GM19240 (cell line): ENCODE results near the gene EXD2.
"Not testable (repeated sequence)": the region's sequence is repeated elsewhere in the genome, so short reads cannot be mapped to it uniquely, and the experiment has no call there.

Experiments used
- DNase-seq: peaks from one replicate; pipeline ENCODE4 v3.0.0; 2011; ENCODE audit warnings: low spot score; ENCODE audit not compliant: insufficient read length

The EXD2 gene, protein sequence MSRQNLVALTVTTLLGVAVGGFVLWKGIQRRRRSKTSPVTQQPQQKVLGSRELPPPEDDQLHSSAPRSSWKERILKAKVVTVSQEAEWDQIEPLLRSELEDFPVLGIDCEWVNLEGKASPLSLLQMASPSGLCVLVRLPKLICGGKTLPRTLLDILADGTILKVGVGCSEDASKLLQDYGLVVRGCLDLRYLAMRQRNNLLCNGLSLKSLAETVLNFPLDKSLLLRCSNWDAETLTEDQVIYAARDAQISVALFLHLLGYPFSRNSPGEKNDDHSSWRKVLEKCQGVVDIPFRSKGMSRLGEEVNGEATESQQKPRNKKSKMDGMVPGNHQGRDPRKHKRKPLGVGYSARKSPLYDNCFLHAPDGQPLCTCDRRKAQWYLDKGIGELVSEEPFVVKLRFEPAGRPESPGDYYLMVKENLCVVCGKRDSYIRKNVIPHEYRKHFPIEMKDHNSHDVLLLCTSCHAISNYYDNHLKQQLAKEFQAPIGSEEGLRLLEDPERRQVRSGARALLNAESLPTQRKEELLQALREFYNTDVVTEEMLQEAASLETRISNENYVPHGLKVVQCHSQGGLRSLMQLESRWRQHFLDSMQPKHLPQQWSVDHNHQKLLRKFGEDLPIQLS

DNA sequence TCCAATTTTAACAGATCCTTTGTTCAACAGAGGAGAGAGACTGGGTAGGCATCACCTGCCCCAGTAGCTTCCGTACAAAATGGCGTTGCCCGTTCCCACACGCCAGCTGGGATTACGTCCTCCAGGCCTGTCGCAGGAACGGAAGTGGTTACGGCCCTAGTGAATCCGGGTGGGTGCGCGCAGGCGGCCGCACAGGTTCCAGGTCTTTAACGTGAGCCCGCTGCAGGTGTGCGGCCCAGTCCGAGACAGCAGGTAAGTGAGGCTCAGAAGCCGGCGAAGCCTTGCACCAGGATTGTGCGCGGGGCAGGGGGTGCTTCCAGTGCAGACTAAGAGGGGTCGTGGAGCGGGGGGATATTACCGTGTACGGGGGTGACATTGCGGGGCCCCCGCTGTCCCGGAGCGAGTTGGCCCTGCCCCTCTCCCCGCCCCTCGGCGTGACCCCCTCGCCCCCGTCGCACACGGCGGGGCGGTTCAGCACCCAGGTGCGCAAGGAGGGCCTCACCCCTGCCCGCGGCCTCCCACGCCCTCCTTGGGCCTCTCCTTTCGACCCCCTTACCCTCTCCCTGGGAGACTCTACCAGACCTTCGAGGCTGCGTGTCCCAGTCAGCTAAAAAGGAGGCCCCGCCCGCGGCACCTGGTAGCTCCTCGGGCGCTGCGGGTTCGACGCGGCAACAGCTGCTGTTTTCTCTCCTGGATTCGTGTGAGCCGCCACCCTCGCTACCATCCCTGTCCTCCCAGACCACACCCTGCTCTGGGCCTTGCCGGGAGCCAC lies at the start of gene EXD2:
EXD2 (plus strand) TSS at position 159 of the 772 bp plus-strand sequence. CDS start 17,973 bp downstream, outside the sequence.
- peak; percentile 78 for DNase-seq

DNA sequence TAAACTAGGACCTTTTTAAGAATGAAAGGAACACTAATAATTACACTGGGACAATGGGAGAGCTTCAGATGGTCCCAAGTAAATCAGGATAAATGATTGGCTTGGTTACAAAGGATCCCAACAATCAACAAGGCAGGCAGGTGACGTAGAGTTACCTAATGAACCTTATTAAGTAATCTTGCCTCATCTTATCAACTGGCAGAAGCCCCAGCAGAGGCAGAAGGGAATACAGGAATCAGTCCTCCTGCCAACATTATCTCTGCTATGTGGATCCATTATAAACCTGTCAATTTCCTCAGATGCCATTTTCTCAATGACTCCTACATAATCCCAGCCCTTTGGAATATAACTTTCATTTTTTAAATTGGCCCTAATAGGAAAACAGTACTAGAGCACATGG lies 49.7 kb upstream of the EXD2 start:
- no peak for DNase-seq

DNA sequence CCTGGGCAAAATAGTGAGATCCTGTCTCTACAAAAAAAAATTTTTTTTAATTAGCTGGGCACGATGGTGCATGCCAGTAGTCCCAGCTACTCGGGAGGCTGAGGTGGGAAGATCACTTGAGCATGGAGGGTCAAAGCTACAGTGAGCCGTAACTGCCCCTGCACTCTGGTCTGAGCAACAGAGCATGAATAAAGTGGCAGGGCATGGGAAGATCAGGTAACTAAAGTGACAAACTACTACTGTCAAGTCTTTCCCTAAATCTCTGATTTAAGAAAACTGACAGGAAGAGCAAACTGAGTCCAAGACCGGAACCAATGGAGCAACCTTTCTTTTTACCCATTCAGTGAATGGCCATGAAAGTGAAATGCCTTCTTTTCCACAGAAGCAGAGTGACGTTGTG lies 49.2 kb upstream of the EXD2 start:
- DNase-seq, result no peak

DNA sequence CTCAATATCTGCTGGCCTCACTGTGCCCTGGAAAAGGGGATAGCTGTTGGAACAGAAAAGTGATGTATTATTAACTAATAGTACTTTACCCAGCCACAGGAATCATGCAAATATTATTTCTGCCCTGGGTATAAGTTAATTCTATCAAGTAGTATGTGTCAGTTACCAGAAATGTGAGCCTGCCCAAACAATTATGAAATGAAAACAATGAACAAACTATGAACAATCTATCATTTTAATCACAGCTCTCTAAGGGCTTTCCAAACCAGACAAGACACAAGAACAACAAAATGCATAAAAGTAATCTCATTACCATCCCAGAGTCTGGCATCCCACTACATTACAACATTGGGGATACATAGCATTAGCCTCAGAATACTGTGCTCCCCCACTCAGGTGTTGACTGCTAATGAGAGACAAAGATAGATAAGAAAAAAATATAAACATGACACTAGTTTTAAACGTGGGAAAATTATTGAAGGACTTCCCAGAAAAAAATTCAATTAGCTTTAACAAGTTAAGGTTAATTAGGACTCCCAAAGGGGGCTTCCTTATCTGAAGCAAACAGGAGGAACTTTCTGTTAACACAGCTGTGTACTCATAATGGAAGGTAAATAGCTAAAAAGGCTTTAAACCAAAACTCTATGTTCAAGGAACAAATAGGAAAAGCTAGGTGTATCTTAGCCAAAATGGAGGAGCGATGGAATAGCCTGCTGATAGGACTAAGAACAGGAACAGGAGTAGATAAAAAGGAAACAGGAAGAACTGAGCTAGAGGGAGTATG lies 41.6 kb upstream of the EXD2 start:
- DNase-seq, result no peak

DNA sequence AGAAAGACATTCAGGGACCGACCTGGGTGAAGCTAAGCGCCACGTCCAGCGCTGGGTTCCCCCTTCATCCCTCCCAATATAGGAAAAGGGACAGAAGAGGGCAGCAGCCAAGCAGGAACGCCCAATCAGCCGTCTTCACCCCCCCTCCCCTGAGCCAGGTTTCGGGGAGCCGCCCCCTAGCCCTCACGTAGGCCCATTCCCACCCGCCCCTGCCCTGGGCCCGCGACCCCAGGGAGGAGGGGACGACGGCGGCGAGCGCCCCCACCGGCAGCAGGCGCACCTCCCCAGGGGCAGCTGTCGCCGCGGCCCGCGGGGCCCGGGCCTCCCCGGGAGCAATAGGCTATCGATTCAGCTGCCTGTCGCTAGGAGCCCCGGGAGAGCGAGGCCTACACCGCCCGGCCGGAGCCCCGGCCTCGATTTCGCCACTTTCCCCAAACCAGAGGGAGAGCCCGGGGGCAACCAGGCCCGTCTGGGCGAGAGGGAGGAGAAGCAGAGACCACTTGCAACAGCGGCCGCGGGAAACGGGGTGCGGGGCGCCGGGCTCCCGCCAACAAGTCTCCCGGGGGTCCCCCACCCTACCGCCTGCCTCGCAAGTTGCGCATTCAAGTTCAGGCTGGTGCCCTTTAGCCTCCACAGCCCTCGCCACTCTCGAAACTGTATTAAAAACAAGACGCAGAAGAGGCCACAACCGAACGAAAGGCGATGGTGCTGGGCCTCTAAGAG lies 39.7 kb upstream of the EXD2 start:
- DNase-seq, result peak; percentile 49

DNA sequence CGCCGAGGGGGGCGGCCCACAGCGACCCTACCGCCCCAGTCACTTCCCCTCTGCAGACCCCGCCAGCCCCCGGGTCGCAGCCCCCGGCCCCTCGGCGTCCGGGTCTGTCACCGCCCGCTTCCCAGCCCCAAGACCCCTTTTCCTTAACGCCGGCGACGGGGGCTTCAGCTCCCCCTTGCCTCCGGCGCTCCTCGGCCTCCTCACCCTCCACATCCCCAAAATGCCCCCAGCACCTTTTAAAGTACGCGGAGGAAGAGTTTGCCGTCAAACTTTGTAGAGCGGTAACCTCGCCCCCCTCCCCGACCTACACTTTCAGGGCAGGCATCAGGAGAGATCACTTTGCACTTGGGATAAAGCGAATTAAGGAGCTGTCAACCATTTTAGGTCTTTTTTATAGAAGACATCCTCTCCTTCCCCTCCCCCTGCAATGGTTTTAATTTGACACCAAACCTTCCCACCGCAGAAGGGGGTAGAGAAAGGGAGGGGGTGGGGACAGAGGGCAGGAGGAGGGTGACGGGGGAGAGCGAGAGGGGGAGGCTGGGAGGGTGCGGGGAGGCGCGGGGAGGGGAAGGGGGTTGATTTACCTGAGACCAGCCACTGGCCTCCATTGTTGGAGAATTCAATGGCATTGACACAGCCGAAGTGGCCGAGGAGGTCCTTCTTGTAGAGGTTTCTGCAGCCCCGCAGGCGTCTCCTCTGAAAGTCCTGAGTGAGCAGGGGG lies 39.0 kb upstream of the EXD2 start:
- DNase-seq, result no peak

DNA sequence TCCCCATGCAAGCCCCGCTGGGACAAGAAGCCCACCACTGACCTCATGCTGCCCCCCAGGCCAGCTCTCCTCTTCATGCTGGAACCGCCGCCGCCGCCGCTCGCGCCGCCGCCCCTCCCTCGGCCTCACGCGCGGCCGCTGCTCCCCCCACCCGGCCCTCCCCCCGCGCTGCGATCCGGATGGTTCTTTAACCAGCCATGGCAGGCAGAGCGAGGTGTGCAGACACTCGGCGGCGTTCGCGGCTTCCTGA lies 38.5 kb upstream of the EXD2 start, which contains the start of gene DCAF5:
DCAF5 (minus strand) TSS at position 218 of the 250 bp plus-strand sequence; CDS start at position 77, 141 bp downstream.
- DNase-seq, result no peak

DNA sequence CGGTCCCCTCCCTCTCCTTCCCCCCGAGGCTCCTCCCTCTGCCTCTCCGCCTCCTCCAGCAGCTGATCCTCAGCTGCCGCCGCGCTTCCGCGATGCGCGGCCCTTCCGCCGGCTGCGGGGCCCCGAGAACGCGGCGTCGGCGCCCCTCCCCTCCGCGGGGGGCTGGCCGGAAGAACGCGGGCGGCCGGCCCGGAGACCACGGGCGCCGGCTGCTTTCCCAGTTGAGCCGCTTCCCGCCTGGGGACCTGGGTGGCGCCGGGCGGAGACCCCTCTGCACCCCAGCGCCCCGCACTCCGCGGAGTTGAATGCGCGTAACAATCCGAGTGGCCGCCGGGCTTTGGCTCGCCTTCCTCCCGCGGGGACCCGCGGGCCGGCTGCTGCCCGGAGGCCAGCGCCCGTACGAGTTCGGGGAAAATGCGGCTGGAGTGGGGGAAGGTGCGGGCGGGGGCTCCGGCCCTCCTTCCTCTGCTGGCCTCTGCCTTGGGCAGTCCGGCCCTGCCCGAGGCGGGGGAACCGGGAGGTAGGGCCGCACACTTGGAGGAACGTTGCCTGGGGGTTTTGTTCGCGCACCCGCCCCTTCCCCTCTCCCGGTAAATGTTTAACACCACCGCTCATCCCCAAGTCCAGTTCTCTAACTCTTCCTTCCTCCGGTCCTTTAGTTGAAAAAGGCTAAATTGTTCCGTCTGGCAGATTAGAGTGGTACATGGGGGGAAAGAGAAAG lies 38.0 kb upstream of the EXD2 start:
- DNase-seq, result peak; percentile 91

DNA sequence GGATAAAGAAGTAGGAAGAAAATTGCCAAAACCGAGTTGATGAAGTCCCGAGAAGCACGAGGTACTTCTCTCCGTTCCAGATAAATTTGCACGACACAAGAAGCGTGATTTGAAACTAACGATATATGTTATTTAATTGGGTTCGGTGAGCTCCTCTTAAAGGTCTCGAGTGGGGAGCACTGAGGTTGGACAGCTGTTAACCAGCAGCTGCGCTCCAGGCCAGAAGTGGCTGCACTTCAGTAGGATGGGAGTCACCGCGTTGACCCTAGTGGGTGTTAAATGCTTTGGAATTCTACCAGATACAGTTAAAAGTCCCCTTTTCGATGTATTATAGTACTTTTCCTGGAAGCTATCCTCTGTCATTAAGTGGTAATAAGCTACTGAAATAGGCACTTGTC lies 37.4 kb upstream of the EXD2 start:
- no peak for DNase-seq

DNA sequence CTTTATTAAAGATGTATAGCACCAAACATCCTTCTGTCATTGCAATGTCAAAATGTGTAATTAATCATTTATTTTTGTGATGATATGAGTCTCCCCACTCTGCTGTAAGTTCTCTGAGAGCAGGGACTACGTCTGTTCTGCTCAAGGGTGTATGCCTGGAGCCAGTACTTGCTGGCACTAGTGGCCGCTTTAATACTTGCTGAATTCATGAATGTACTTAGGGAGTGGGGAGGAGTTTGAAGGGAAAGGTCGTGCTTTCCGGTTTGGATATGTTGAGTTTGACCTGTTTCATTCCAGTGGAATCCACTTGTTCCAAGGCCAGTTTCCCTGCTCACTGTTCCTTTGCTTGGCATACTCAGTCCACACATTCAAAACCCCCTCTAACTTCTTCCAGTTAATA lies 36.5 kb upstream of the EXD2 start:
- DNase-seq, result no peak

DNA sequence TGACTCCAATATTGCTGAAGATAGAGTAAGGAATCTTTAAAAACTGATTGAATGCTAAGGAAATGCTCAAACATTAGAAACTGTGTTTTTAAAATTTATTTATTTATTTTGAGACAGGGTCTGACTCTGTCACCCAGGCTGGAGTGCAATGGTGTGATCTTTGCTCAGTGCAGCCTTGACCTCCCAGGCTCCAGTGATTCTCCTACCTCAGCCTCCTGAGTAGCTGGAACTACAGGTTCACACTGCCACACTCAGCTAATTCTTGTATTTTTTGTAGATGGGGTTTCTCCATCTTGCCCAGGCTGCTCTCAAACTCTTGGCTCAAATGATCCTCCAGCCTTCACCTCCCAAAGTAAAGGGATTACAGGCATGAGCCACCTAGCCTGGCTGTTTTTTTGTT lies 35.1 kb upstream of the EXD2 start:
- no peak for DNase-seq

DNA sequence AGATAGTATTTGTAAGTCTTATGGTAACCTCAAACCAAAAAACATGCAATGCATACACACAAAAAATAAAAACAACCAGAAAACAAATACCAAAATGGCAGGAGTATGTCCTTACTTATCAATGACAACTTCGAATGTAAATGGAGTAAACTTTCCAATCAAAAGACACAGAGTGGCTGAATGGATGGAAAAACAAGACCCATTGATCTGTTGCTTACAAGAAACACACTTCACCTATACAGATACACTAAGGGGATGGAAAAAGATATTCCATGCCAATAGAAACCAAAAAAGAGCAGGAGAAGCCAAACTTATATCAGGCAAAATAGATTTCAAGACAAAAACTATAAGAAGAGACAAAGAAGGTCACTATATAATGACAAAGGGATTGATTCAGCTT lies 29.7 kb upstream of the EXD2 start:
- no peak for DNase-seq

DNA sequence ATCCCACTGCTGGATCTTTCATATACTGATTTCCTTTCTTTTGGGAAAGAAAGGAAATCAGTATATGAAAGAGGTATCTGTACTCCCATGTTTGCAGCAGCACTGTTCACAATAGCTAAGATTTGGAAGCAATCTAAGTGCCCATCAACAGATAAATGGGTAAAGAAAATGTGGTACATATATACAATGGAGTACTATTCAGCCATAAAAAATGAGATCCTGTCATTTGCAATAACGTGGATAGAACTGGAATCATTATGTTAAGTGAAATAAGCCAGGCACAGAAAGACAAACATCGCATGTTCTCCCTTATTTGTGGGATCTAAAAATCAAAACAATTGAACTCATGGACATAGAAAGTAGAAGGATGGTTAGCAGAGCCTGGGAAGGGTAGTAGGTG lies 25.5 kb upstream of the EXD2 start:
- DNase-seq, result not testable (repeated sequence)

DNA sequence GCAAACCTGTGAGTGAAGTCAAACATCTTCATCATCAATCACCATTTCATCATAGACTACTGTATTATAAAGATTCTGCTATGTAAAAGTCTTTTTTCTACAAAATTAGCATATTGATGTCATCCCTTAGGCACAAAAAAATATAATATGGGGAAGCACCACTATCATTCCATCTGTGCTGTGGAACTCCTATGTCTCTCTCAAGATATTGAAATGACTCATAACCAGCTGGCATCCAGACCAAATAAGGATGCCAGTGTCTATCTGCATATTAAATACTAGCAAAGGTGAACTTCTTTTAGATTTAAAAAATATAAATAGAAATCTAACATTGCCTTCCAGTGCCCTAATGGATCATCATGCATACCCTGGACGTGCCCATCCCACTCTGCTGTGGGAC lies 20.5 kb upstream of the EXD2 start:
- no peak for DNase-seq

DNA sequence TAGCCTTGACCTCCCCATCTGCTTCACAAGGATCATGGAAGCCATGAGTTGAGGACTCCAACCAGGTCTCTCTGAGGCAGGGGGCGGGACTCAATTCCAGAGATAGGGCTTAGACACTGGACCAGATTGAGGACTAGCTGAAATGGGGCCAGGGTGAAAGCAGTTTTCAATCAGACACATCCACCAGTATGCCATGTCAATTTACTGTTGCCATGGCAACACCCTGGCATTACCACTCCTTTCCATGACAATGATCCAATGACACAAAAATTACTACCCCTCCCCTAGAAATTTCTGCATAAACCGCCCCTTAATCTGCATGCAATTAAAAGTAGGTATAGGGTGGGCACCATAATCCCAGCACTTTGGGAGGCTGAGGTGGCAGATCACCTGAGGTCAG lies 19.7 kb upstream of the EXD2 start:
- no peak for DNase-seq

DNA sequence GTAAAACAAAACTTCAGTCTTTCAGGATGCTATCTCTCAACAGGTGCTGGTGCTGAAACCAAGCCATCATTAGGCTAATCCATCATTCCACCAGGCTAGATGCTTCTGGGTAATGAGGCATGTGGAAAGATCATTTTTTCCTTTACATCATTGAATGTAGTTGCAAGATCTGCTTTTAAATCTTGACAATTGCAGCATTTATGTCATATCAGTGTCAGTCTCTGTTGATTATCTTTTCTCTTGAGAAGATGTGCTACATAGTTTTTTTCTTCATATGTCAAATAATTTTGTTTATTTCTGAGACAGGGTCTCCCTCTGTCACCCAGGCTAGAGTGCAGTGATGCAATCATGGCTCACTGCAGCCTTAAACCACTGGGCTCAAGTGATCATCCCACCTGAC lies 16.2 kb upstream of the EXD2 start:
- DNase-seq, result no peak

DNA sequence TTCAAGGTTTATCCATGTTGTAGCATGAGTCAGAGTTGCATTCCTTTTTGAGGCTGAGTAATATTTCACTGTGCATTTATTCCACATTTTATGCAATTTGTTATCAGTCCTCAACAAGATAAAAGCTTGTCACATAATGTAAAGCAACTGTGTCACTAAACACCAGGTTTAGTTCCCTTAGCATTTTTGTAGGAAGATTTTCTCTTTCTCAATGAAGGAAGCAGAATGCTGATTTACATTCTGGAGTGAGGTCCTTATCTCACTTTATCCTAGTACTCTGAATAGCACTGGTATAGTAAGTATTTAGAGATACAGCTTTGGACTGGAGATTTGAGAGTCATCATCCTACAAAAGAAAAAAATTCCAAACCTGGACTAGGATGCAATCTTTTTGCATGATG lies 9.8 kb upstream of the EXD2 start:
- no peak for DNase-seq

DNA sequence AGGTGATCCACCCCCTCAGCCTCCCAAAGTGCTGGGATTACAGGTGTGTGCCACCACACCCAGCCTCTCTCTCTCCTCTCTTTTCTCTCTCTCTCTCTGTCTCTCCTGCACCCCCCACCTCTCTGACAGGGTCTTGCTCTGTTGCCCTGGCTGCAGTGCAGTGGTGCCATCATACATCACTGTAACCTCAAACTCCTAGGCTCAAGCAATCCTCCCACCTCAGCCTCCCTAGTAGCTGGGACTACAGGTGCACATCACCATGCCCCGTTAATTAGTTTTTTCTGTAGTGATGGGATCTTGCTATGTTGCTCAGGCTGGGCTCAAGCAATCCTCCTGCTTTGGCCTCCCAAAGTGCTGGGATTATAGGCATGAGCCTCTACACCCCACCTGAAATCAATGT lies 8.7 kb upstream of the EXD2 start:
- not testable (repeated sequence) for DNase-seq

DNA sequence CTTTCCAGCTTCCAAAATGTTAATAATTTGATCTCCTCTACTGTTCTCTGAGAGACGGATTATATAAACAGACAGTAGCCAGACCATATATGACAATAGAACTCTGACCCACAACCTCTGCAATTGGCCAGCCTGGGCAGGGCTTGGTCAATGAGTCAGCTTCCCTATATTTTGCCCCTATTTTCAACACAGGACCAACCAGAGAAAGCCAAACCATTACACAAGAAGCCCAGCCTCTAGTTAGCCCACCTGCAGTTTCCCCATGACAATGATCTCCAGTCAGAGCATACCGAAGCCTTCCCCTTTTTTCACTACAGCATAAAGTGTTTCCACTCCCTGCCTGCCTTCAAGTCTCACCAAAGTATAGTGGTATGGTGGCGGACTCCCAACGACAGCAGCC lies 7.6 kb upstream of the EXD2 start:
- DNase-seq, result no peak

DNA sequence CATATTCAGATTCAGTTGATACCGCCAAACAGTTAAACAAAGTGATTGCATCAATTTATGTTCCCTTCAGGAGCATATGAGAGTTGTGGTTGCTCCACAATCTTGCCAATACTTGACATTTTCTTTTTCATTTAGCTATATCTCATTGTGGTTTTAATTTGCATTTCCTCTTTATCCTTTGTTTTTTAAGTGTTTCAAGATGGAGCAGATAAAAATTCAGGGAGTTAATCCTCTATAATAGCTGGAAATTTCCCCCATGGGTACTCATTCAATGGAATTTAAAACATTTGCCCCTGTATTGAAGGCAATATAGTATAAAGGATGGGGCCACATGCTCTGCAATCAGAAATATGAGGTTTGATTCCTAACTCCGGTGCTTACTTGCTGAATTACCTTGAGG lies 1.1 kb upstream of the EXD2 start:
- no peak for DNase-seq
